Measurements from ENCODE around the gene SGPL1.

DNA sequence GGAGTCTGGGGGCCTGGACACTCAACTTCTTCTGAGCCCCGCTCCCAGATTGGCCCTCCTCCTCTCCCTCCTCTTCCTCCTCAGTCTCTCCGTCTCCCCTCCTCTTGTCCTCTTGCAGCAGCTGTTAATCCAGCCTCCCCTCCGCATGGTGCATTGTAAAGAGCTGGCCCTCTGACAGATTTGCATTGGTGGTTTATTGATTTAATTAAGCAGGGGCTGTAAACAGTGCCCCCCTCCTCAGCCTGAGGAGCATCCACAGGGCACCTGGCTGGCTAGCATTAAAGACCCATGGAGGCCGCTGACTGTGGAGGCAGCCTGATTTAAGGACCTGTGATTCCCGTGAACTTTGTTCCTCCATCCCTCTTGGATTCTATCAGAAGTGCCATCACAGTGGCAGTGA, 101.5 kb downstream of the SGPL1 start:
- TF ChIP-seq CTCF (IDR thresholded peaks at IDR 0.05; ENCODE audit: insufficient read depth, low read length) (no peak), POLR2AphosphoS5 (IDR thresholded peaks at IDR 0.05; ENCODE audit: low read depth) (no peak), SPI1 (IDR thresholded peaks at IDR 0.05; ENCODE audit: borderline replicate concordance, low read depth) (no peak)
- TF ChIP-seq, protein P1, sequence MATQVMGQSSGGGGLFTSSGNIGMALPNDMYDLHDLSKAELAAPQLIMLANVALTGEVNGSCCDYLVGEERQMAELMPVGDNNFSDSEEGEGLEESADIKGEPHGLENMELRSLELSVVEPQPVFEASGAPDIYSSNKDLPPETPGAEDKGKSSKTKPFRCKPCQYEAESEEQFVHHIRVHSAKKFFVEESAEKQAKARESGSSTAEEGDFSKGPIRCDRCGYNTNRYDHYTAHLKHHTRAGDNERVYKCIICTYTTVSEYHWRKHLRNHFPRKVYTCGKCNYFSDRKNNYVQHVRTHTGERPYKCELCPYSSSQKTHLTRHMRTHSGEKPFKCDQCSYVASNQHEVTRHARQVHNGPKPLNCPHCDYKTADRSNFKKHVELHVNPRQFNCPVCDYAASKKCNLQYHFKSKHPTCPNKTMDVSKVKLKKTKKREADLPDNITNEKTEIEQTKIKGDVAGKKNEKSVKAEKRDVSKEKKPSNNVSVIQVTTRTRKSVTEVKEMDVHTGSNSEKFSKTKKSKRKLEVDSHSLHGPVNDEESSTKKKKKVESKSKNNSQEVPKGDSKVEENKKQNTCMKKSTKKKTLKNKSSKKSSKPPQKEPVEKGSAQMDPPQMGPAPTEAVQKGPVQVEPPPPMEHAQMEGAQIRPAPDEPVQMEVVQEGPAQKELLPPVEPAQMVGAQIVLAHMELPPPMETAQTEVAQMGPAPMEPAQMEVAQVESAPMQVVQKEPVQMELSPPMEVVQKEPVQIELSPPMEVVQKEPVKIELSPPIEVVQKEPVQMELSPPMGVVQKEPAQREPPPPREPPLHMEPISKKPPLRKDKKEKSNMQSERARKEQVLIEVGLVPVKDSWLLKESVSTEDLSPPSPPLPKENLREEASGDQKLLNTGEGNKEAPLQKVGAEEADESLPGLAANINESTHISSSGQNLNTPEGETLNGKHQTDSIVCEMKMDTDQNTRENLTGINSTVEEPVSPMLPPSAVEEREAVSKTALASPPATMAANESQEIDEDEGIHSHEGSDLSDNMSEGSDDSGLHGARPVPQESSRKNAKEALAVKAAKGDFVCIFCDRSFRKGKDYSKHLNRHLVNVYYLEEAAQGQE (IDR thresholded peaks at IDR 0.05; ENCODE audit: insufficient replicate concordance, low read depth): no peak
